Caco-2 (cell line): ENCODE measurements around the gene NTMT1. TPM values are rescaled to one million over a fixed set of nuclear protein-coding genes. Genes with fewer than 3 reads are reported as not detected.

Source experiments
- BruUV-seq: library from RNA; stranded (reverse); fragments of 400-500 nt; replicated peaks from 2 replicates; lab custom pipeline; 2021; lab: Mats Ljungman, UMichigan
- CTCF ChIA-PET: fragments of 300-600 bp; sonication (Branson Sonifier 250); formaldehyde crosslinking; loops from one replicate; lab custom pipeline; 2022; ENCODE audit warnings: antibody characterized with exemption; lab: Charles Lee
- POLR2A ChIA-PET: fragments of 300-600 bp; sonication (Branson Sonifier 250); formaldehyde crosslinking; loops from one replicate; lab custom pipeline; 2022; ENCODE audit warnings: antibody characterized with exemption; lab: Charles Lee
- DNase-seq, 2 experiments: peaks; one replicate each; pipeline versions ENCODE4 v3.0.0 to v3.0.0-alpha.2; 2020 to 2022
- H3K27me3 ChIP-seq: replicated peaks from 2 replicates; pipeline ENCODE4 v1.6.0; 2011; ENCODE audit warnings: low read length; ENCODE audit not compliant: control insufficient read depth, insufficient read depth
- H3K36me3 ChIP-seq: 2 replicates; pipeline ENCODE4 v1.5.1; 2011; ENCODE audit warnings: low read length; ENCODE audit not compliant: control insufficient read depth, insufficient read depth
- H3K4me1 ChIP-seq: fragments of 250-450 bp; sonication (Bioruptor Pico); 2 replicates; pipeline ENCODE4 v1.5.1; 2020; ENCODE audit warnings: mild to moderate bottlenecking
- H3K4me3 ChIP-seq: 2 replicates; pipeline ENCODE4 v1.5.1; 2011; ENCODE audit warnings: low read depth, mild to moderate bottlenecking, control low read depth, low read length
- H3K9me3 ChIP-seq: fragments of 250-450 bp; sonication (Bioruptor Pico); 2 replicates; pipeline ENCODE4 v1.5.1; 2020; ENCODE audit warnings: mild to moderate bottlenecking, moderate library complexity
- H3K27ac Mint-ChIP-seq: one replicate; pipeline ENCODE4 v1.8.0; 2022; ENCODE audit warnings: mixed read lengths; ENCODE audit not compliant: unreplicated experiment
- H3K27me3 Mint-ChIP-seq: one replicate; pipeline ENCODE4 v1.8.0; 2022; ENCODE audit warnings: mixed read lengths; ENCODE audit not compliant: insufficient read depth, unreplicated experiment
- H3K36me3 Mint-ChIP-seq: one replicate; pipeline ENCODE4 v1.8.0; 2022; ENCODE audit warnings: mild to moderate bottlenecking, mixed read lengths; ENCODE audit not compliant: insufficient read depth, unreplicated experiment
- H3K4me1 Mint-ChIP-seq: one replicate; pipeline ENCODE4 v1.8.0; 2022; ENCODE audit warnings: low read depth, mixed read lengths; ENCODE audit not compliant: unreplicated experiment
- H3K4me3 Mint-ChIP-seq: one replicate; pipeline ENCODE4 v1.8.0; 2022; ENCODE audit warnings: mild to moderate bottlenecking, moderate library complexity, mixed read lengths; ENCODE audit not compliant: unreplicated experiment
- H3K9me3 Mint-ChIP-seq: one replicate; pipeline ENCODE4 v1.8.0; 2022; ENCODE audit warnings: mixed read lengths; ENCODE audit not compliant: unreplicated experiment
- intact Hi-C: fragments of 100-400 bp; cut with micrococcal nuclease; formaldehyde crosslinking; loops from one replicate; pipeline ENCODE4 v1.10.0; 2022; ENCODE audit not compliant: unreplicated experiment
- total RNA-seq: library from RNA; stranded (reverse); gene quantifications from 2 replicates; pipeline ENCODE4 v1.2.3, GENCODE V29; 2022
- TF ChIP-seq, protein P1 (sequence below), 2 experiments: fragments of 200-600 bp in 1 of 2; IDR thresholded peaks; 1 replicate in 1 of 2; 2 replicates in 1 of 2; pipeline versions ENCODE4 v1.5.1 to v1.8.0; 2011 to 2022; ENCODE audit warnings: antibody characterized with exemption in 1 of 2, control low read depth in 1 of 2, inconsistent platforms in 1 of 2, low read depth in 1 of 2, low read length in 1 of 2, mild to moderate bottlenecking in 1 of 2, moderate library complexity in 1 of 2; ENCODE audit not compliant: insufficient read depth in 1 of 2, severe bottlenecking in 1 of 2, unreplicated experiment in 1 of 2

NTMT1 gene
- total RNA-seq, 1 experiment from 2014 or later = 44.1 TPM

DNA sequence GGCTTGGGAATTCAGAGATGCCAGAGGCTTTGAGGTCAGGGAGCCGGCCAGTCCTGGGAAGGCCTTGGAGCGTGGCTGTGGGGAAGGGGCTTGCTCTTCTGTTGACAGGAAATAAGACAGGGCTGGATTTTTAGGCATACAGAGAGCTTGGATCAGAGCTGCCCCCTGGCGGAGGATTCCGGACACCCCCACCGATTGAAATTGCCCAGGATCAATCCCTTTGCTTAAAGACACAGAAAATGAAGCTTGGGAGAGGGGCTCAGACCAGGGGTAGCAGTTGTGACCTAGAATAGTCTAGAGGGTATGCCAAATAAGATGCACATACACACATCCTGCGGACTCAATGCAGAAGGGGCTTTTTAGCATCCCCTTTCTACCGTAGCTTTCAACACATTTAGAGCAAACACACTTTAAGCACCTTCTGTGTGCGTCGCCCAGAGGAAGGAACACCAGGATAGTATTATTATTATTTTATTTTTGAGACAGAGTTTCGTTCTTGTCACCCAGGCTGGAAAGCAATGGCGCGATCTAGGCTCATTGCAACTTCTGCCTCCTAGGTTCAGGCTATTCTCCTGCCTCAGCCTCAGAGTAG is 1.7 kb upstream of the NTMT1 start:
- peaks cover 11% of the 10 kb centered on the region for H3K4me1 ChIP-seq
- POLR2A ChIA-PET = interaction anchor here (0.5 to 0.6 kb wide), 4 partner anchors 89 to 347 kb away, joined by 3 to 9 read pairs (median 3); no protein-coding TSS in a partner anchor
- no TSS peak for BruUV-seq

DNA sequence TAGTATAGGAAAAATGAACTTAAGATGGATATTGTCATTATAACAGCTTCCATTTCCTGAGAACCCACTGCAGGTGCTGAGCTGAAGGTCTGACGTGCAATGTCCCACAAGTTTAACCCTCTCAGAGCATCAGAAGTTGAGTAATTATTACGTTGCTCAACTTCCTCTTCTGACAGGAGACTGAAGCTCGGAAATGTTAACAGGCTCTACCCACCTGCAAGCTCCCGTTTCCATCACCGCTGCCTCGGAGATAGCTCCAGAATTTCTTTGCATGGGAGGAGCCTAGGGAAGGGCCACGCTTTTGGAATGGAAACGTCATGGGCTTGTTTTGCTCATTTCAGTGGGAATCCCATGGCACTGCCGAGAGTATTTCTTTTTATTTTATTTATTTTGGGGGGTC is 1.0 kb upstream of the NTMT1 start:
- peaks cover 11% of the 10 kb centered on the region for H3K4me1 ChIP-seq
- no peak overlapping the region for H3K27ac Mint-ChIP-seq
- H3K36me3 ChIP-seq = peaks cover 2% of the 10 kb centered on the region
- H3K9me3 ChIP-seq = no peaks in the 10 kb centered on the region
- ChIA-PET POLR2A (interaction anchor here (0.6 kb wide), 1 partner anchor 347 kb away, joined by 3 read pairs; no protein-coding TSS in a partner anchor), CTCF (interaction anchor here (0.6 to 3.1 kb wide), 11 partner anchors 9 to 544 kb away, joined by 3 to 27 read pairs (median 4); partner anchors contain the start of genes DOLPP1 and IER5L)
- no peaks in the 10 kb centered on the region for H3K27me3 ChIP-seq
- intact Hi-C loops = loop anchor here (1.0 kb wide), 1 partner anchor 14 kb away; no protein-coding TSS in a partner anchor
- DNase-seq = no peak
- H3K9me3 Mint-ChIP-seq = no peaks in the 10 kb centered on the region
- H3K36me3 Mint-ChIP-seq = peaks cover 23% of the 10 kb centered on the region
- H3K27me3 Mint-ChIP-seq = no peaks in the 10 kb centered on the region
- TF ChIP-seq, protein P1, sequence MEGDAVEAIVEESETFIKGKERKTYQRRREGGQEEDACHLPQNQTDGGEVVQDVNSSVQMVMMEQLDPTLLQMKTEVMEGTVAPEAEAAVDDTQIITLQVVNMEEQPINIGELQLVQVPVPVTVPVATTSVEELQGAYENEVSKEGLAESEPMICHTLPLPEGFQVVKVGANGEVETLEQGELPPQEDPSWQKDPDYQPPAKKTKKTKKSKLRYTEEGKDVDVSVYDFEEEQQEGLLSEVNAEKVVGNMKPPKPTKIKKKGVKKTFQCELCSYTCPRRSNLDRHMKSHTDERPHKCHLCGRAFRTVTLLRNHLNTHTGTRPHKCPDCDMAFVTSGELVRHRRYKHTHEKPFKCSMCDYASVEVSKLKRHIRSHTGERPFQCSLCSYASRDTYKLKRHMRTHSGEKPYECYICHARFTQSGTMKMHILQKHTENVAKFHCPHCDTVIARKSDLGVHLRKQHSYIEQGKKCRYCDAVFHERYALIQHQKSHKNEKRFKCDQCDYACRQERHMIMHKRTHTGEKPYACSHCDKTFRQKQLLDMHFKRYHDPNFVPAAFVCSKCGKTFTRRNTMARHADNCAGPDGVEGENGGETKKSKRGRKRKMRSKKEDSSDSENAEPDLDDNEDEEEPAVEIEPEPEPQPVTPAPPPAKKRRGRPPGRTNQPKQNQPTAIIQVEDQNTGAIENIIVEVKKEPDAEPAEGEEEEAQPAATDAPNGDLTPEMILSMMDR (IDR thresholded peaks at IDR 0.05; ENCODE audit: insufficient read depth in 1 of 2, low read depth in 1 of 2, low read length in 1 of 2, severe bottlenecking in 1 of 2, unreplicated experiment in 1 of 2) = no peak
- peak overlapping the region; percentile 90 for H3K4me3 Mint-ChIP-seq
- H3K4me1 Mint-ChIP-seq = no peaks in the 10 kb centered on the region
- TSS peak; percentile 60 for BruUV-seq
- peak overlapping the region; percentile 56; the same call in 1 of the 2 replicates for H3K4me3 ChIP-seq

More for the DNA sequence above, 1.7 kb upstream of the NTMT1 start:
- Mint-ChIP-seq H3K36me3 (peaks cover 16% of the 10 kb centered on the region), H3K27me3 (no peaks in the 10 kb centered on the region), H3K4me1 (no peaks in the 10 kb centered on the region), H3K9me3 (no peaks in the 10 kb centered on the region), H3K4me3 (peak overlapping the region; percentile 48), H3K27ac (no peak overlapping the region)
- Histone ChIP-seq H3K4me3 (no peak overlapping the region), H3K36me3 (peaks cover 2% of the 10 kb centered on the region; the same call in 1 of the 2 replicates), H3K9me3 (no peaks in the 10 kb centered on the region), H3K27me3 (no peaks in the 10 kb centered on the region)
- CTCF ChIA-PET = interaction anchor here (0.6 to 3.1 kb wide), 21 partner anchors 9 to 1204 kb away, joined by 3 to 27 read pairs (median 3); partner anchors contain the start of genes DOLPP1 and IER5L
- DNase-seq = peak; percentile 68 to 82
- TF ChIP-seq, protein P1 (IDR thresholded peaks at IDR 0.05; ENCODE audit: insufficient read depth in 1 of 2, low read depth in 1 of 2, low read length in 1 of 2, severe bottlenecking in 1 of 2, unreplicated experiment in 1 of 2) = peak; percentile 75 to 84
- intact Hi-C loops = loop anchor here (1.0 kb wide), 1 partner anchor 13 kb away; no protein-coding TSS in a partner anchor

DNA sequence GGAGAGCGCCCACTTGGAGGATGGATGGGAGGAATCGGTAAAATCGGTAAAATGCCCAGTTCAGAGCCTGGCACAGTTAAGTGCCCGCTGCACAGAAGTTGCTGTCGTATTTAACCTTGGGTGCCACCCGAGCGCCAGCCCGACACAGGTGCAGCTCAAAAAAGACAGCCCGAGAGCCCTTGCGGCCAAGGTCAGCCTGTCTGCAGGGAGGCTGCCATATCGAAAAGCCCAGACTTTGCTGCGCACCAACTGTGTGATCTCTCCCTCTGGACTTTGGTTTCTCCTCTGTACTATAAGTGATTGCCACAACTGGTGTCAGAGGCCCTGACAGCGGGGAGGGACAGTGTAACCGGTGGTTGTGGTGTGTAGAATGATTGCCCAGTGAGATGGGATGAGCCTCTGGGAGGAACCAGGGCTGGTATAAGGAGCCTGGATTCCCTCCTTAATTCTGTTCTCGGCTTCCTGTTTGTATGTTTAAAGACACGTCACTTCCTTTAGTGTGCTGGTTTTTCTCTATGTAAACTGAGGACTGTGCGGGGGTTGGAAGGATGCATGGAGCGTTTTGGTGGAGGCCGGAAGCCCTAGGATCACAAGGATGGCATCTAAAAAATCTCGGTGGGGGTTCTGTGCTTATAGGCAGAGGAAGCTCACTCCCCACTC is 792 bp downstream of the NTMT1 start:
- no peak for DNase-seq
- no peaks in the 10 kb centered on the region for H3K9me3 Mint-ChIP-seq
- TF ChIP-seq, protein P1 (IDR thresholded peaks at IDR 0.05; ENCODE audit: insufficient read depth in 1 of 2, low read depth in 1 of 2, low read length in 1 of 2, severe bottlenecking in 1 of 2, unreplicated experiment in 1 of 2) = no peak
- POLR2A ChIA-PET = interaction anchor here (0.7 to 2.0 kb wide), 2 partner anchors 130 to 449 kb away, joined by 4 to 17 read pairs; partner anchors contain the start of gene IER5L
- no peaks in the 10 kb centered on the region for H3K9me3 ChIP-seq
- H3K4me1 ChIP-seq = peaks cover 11% of the 10 kb centered on the region
- intact Hi-C loops = no loop called here
- peaks cover 2% of the 10 kb centered on the region for H3K36me3 ChIP-seq
- CTCF ChIA-PET = interaction anchor here (0.7 to 3.1 kb wide), 4 partner anchors 130 to 495 kb away, joined by 3 to 27 read pairs (median 5); no protein-coding TSS in a partner anchor
- peaks cover 37% of the 10 kb centered on the region for H3K36me3 Mint-ChIP-seq
- H3K27ac Mint-ChIP-seq = peak overlapping the region; percentile 81
- peak overlapping the region; percentile 56 for H3K4me3 ChIP-seq
- H3K4me3 Mint-ChIP-seq = peak overlapping the region; percentile 90
- H3K4me1 Mint-ChIP-seq = peaks cover 5% of the 10 kb centered on the region
- no peaks in the 10 kb centered on the region for H3K27me3 ChIP-seq
- no peaks in the 10 kb centered on the region for H3K27me3 Mint-ChIP-seq
- BruUV-seq = no TSS peak
